ENCODE measurements around the gene MAML2. TPM values are rescaled to one million over a fixed set of nuclear protein-coding genes. Genes with fewer than 3 reads are reported as not detected.

MAML2 gene
- polyA plus RNA-seq, 3 donors = 0.57 to 7.6 (median 1.2) TPM

DNA sequence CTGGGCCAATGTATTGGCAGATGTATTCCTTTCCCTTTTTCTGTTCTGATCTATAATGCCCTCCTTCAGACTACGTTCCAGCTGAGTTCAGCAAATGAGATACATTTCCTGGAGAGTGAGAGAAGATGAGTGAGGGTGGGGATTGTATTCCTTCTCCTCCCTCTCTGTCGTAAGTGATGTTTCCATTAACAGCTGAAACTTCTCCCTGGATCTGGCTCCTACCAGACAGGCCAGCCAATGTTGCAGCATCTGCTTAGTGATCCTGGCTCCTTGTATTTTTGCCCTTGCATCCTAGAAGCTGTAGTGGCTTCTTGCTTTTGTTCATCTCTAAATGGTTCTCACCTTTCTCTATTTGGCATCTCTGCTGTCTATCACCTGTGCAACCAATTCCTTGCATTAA is 370.9 kb downstream of the MAML2 start:
- H3K27ac Mint-ChIP-seq = no peak overlapping the region
- Histone ChIP-seq H3K4me3 (replicated peaks in 1 of 3; ENCODE audit: low read depth in 2 of 3, low read length in 3 of 3) (no peak overlapping the region), H3K27ac (ENCODE audit: low read depth in 1 of 2, low read length in 2 of 2) (no peak overlapping the region)

DNA sequence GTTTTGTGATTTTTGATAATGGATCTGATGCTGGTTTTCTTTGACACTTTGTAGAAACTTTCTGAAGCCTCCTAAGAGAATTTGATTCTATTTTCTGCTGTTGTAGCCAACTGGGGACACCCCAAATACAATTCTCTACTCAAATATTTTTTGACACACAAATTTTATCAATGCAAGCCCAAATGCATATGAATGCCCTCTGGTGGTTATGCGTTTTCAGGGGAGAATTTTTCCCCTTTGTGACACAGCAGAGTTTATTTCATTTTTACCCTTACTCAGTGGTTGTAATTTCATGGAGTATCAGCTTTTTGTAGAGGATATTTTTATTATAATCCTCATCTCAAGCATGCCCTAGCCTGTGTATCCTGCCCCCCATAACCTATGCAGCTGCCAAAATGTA is 374.4 kb downstream of the MAML2 start:
- H3K27me3 Mint-ChIP-seq (ENCODE audit: low read depth in 3 of 3) = peaks cover 0 to 4% (median 0%) of the 10 kb centered on the region in 3 donors
- H3K4me1 Mint-ChIP-seq = no peaks in the 10 kb centered on the region
- WGBS (ENCODE audit: insufficient coverage) = no CpG with 5 or more reads among the region's 1 CpG
- no peak overlapping the region for H2AFZ ChIP-seq (ENCODE audit: insufficient read depth, low read depth, low read length, poor library complexity, severe bottlenecking)
- intact Hi-C loops (cut with micrococcal nuclease) = no loop called here
- H3K27ac Mint-ChIP-seq = no peak overlapping the region
- H3K36me3 ChIP-seq (replicated peaks in 1 of 2; ENCODE audit: control insufficient read depth in 1 of 2, insufficient read depth in 2 of 2, low read length in 2 of 2) = no peaks in the 10 kb centered on the region
- no peak overlapping the region for H3K9ac ChIP-seq (ENCODE audit: insufficient read depth, low read length, poor library complexity, severe bottlenecking)
- H3K79me2 ChIP-seq (ENCODE audit: insufficient read depth, low read length) = no peaks in the 10 kb centered on the region
- H3K4me1 ChIP-seq (ENCODE audit: control insufficient read depth in 1 of 2, insufficient read depth in 2 of 2, low read length in 2 of 2) = no peaks in the 10 kb centered on the region
- no peak for DNase-seq
- H4K20me1 ChIP-seq (ENCODE audit: insufficient read depth, low read length) = no peaks in the 10 kb centered on the region
- no peaks in the 10 kb centered on the region for H3K27me3 ChIP-seq (ENCODE audit: control insufficient read depth in 2 of 2, insufficient read depth in 2 of 2, low read length in 2 of 2)
- H3K4me2 ChIP-seq (replicated peaks; ENCODE audit: extremely low read depth, low read length, poor library complexity, severe bottlenecking) = no peak overlapping the region
- H3K4me3 Mint-ChIP-seq = no peak overlapping the region
- no peak overlapping the region for H3K4me3 ChIP-seq (replicated peaks in 1 of 3; ENCODE audit: low read depth in 2 of 3, low read length in 3 of 3)
- TF ChIP-seq, protein P1, sequence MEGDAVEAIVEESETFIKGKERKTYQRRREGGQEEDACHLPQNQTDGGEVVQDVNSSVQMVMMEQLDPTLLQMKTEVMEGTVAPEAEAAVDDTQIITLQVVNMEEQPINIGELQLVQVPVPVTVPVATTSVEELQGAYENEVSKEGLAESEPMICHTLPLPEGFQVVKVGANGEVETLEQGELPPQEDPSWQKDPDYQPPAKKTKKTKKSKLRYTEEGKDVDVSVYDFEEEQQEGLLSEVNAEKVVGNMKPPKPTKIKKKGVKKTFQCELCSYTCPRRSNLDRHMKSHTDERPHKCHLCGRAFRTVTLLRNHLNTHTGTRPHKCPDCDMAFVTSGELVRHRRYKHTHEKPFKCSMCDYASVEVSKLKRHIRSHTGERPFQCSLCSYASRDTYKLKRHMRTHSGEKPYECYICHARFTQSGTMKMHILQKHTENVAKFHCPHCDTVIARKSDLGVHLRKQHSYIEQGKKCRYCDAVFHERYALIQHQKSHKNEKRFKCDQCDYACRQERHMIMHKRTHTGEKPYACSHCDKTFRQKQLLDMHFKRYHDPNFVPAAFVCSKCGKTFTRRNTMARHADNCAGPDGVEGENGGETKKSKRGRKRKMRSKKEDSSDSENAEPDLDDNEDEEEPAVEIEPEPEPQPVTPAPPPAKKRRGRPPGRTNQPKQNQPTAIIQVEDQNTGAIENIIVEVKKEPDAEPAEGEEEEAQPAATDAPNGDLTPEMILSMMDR (IDR thresholded peaks at IDR 0.05) = no peak
- H3K36me3 Mint-ChIP-seq = no peaks in the 10 kb centered on the region
- no peaks in the 10 kb centered on the region for H3K9me3 ChIP-seq (replicated peaks in 1 of 2; ENCODE audit: control insufficient read depth in 1 of 2, insufficient read depth in 1 of 2, low read length in 2 of 2)
- H3K27ac ChIP-seq (ENCODE audit: low read depth in 1 of 2, low read length in 2 of 2) = no peak overlapping the region
- H3K9me3 Mint-ChIP-seq = peaks cover 0 to 2% (median 0%) of the 10 kb centered on the region in 7 donors

More for the DNA sequence above, 370.9 kb downstream of the MAML2 start:
- Histone ChIP-seq H4K20me1 (ENCODE audit: insufficient read depth, low read length) (no peaks in the 10 kb centered on the region), H3K4me1 (ENCODE audit: control insufficient read depth in 1 of 2, insufficient read depth in 2 of 2, low read length in 2 of 2) (no peaks in the 10 kb centered on the region), H3K36me3 (replicated peaks in 1 of 2; ENCODE audit: control insufficient read depth in 1 of 2, insufficient read depth in 2 of 2, low read length in 2 of 2) (no peaks in the 10 kb centered on the region), H2AFZ (ENCODE audit: insufficient read depth, low read depth, low read length, poor library complexity, severe bottlenecking) (no peak overlapping the region), H3K4me2 (replicated peaks; ENCODE audit: extremely low read depth, low read length, poor library complexity, severe bottlenecking) (no peak overlapping the region), H3K9ac (ENCODE audit: insufficient read depth, low read length, poor library complexity, severe bottlenecking) (no peak overlapping the region), H3K79me2 (ENCODE audit: insufficient read depth, low read length) (no peaks in the 10 kb centered on the region), H3K9me3 (replicated peaks in 1 of 2; ENCODE audit: control insufficient read depth in 1 of 2, insufficient read depth in 1 of 2, low read length in 2 of 2) (no peaks in the 10 kb centered on the region), H3K27me3 (ENCODE audit: control insufficient read depth in 2 of 2, insufficient read depth in 2 of 2, low read length in 2 of 2) (no peaks in the 10 kb centered on the region)
- H3K27me3 Mint-ChIP-seq (ENCODE audit: low read depth in 3 of 3) = peaks cover 0 to 5% (median 0%) of the 10 kb centered on the region in 3 donors
- TF ChIP-seq, protein P1 (IDR thresholded peaks at IDR 0.05) = no peak
- no peaks in the 10 kb centered on the region for H3K4me1 Mint-ChIP-seq
- peaks cover 0 to 2% (median 0%) of the 10 kb centered on the region in 7 donors for H3K9me3 Mint-ChIP-seq
- intact Hi-C loops (cut with micrococcal nuclease) = no loop called here
- no peak overlapping the region for H3K4me3 Mint-ChIP-seq
- no CpG with 5 or more reads among the region's 2 CpGs for WGBS (ENCODE audit: insufficient coverage)
- no peaks in the 10 kb centered on the region for H3K36me3 Mint-ChIP-seq
- no peak for DNase-seq
